ENCODE data around the gene EVC.
"Not testable (repeated sequence)": the region's sequence is repeated elsewhere in the genome, so short reads cannot be mapped to it uniquely, and the experiment has no call there.

The EVC gene

DNA sequence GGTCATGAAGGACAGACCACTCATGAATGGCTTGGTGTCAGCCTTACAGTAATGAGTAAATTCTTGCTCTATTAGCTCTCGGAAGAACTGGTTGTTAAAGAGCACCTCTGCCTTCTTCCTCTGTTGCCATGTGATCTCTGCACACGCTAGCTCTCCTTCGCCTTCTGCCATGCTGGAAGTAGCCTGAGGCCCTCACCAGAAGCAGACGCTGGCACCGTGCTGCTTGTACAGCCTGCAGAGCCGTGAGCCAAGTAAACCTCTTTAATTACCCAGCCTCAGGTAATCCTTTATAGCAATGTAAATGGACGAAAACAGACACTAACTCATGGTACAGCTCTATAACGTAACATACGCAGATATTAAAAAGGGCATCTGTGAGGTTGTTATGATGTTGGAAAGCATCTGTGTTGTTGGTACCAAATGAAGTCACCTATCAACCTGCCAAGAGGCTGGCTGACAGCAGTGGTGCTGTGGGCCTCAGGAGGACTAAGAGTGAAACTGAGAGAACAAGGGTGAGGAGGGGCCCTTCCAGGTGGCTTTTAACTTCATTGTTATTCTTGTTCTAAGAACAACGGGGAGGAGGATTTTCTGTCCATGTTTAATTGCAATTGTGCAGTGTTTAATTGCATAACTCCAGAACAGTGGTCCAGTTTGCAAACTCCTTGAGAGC lies 112.7 kb downstream of the EVC start:
- H3K4me1 Mint-ChIP-seq = no peaks in the 10 kb centered on the region
- DNase-seq (ENCODE audit: low spot score in 2 of 2) (no peak), ATAC-seq (ENCODE audit: low read depth) (no peak)
- H3K9me3 Mint-ChIP-seq = no peaks in the 10 kb centered on the region
- H3K4me3 Mint-ChIP-seq = no peak overlapping the region
- no peaks in the 10 kb centered on the region for H3K36me3 Mint-ChIP-seq
- no peak overlapping the region for H3K27ac Mint-ChIP-seq
- peaks cover 2% of the 10 kb centered on the region for H3K27me3 Mint-ChIP-seq

GRCh38 chr4:5824227-5824626 lies 113.2 kb downstream of the EVC start:
- no peaks in the 10 kb centered on the region for H3K9me3 Mint-ChIP-seq
- H3K27me3 Mint-ChIP-seq = peaks cover 2% of the 10 kb centered on the region
- no peak overlapping the region for H3K4me3 Mint-ChIP-seq
- no peak for ATAC-seq (ENCODE audit: low read depth)
- no peaks in the 10 kb centered on the region for H3K4me1 Mint-ChIP-seq
- H3K36me3 Mint-ChIP-seq = no peaks in the 10 kb centered on the region
- DNase-seq (ENCODE audit: low spot score in 2 of 2) = no peak
- no peak overlapping the region for H3K27ac Mint-ChIP-seq

GRCh38 chr4:5824635-5825034 lies 113.6 kb downstream of the EVC start:
- Mint-ChIP-seq H3K4me3 (no peak overlapping the region), H3K27me3 (peaks cover 2% of the 10 kb centered on the region), H3K36me3 (no peaks in the 10 kb centered on the region), H3K4me1 (no peaks in the 10 kb centered on the region), H3K27ac (no peak overlapping the region), H3K9me3 (no peaks in the 10 kb centered on the region)
- DNase-seq (ENCODE audit: low spot score in 2 of 2) (no peak), ATAC-seq (ENCODE audit: low read depth) (no peak)

DNA sequence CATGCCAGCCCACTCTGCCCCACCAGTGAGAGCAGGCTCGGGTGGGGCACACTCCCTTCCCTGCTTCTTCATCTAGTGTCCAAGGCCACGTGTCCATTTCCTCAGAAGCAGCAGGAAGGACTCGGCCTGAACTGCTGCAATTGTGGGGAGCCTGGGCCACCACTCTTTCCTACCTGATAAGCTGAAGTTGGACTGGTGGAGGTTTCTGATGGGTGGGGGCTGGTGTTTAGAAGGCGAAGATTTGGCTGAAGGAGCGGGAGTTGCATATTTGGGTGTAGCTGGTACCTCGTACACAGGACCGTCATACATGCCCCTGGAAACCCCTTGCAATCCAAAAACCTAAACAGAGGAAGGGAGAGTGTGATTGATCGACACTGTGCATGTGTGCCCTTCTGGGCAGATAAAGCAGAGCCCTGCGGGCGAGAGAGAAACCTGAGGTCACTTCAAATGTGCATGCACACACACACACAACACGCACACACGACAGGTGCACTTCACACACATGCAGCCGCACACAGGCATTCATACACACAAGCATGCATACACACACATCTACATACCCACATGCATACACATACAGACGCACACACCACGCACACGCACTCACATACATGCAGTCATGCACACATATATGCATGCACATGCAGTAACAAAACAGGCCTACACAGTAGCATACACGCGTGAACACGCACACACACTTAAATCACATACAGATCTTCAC lies 114.5 kb downstream of the EVC start:
- no peak for ATAC-seq (ENCODE audit: low read depth)
- Mint-ChIP-seq H3K9me3 (no peaks in the 10 kb centered on the region), H3K4me1 (no peaks in the 10 kb centered on the region), H3K27ac (no peak overlapping the region), H3K27me3 (peaks cover 2% of the 10 kb centered on the region), H3K4me3 (no peak overlapping the region), H3K36me3 (no peaks in the 10 kb centered on the region)
- DNase-seq (ENCODE audit: low spot score in 2 of 2) = no peak

DNA sequence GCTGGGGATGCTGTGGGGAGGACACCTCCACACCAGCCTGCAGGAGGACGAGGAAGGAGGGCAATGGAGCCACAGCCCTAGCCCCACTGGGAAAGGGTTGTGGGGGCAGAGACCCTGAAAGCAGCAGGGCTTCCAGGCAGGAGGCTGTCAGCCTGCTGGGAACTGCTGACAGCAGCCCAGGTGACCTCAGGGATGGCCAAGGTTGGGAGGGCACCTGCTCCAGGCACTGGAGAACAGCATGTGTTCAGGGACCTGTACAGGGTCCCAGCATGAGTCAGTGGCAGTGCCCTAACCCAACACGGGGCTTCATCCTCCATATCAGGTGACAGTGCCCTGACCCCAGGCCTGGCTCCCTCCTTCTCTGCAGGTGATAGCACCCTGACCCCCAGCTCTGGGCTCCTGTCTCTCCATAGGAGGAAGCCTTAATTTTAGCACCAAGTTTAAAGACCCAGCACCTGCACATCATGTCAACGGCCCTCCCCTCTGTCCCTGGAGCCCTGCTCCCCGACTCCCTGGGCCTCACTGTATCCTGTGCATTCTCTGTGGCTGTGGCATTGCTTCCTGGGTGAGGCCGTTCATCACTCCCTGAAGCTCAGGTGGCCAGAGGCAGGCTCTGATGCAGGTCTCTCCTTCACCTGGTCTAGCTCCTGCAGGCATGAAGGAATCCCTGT lies 115.6 kb downstream of the EVC start:
- DNase-seq (ENCODE audit: low spot score in 2 of 2) = no peak
- Mint-ChIP-seq H3K4me3 (no peak overlapping the region), H3K36me3 (no peaks in the 10 kb centered on the region), H3K27ac (no peak overlapping the region), H3K27me3 (peaks cover 2% of the 10 kb centered on the region), H3K4me1 (no peaks in the 10 kb centered on the region), H3K9me3 (no peaks in the 10 kb centered on the region)
- no peak for ATAC-seq (ENCODE audit: low read depth)

- Mint-ChIP-seq H3K4me1 (no peaks in the 10 kb centered on the region), H3K9me3 (peaks cover 2% of the 10 kb centered on the region), H3K4me3 (no peak overlapping the region), H3K27me3 (peaks cover 2% of the 10 kb centered on the region), H3K27ac (no peak overlapping the region), H3K36me3 (no peaks in the 10 kb centered on the region)
- no peak for DNase-seq (ENCODE audit: low spot score in 2 of 2)
- no peak for ATAC-seq (ENCODE audit: low read depth)
Observed at GRCh38 chr4:5827108-5828004, 116.4 kb downstream of the EVC start.

DNA sequence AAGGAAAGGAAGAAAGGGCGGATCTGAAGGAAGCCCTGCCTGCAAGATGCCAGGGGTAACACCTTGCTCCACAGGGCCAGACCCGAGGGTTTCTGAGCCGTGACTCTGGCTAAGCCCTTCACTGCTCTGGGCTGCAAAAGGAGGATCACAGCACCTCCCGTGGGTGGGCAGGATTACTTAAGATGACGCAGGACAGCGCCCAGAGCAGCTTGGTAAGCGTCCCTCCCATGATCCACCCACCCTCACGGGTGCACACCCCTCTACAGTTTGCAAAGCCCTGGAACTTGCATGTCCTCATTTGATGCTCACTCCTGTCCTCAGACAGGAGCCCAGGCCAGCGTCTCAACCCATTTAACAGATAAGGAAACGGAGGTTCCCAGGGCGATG lies 117.0 kb downstream of the EVC start:
- no peak overlapping the region for H3K4me3 Mint-ChIP-seq

DNA sequence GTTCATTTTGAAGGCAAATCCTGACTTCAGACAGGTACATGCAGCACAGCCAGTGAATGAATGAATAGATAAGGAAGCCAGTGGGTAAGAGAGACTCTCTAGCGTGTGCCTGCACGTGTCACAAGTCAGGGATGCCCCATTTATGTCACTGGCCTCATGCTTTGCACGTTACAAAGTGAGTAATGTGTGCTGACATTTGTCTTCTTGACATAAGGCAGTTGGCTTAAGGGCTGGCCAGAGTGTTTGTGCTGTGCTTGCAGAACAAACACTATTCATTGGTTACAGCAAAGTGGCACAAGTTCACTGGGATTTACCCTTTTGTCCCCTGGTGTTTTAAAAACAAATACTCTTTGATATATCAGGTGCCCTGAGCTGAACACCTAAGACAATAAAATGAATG lies 125.9 kb downstream of the EVC start:
- H3K27me3 Mint-ChIP-seq = peaks cover 4% of the 10 kb centered on the region
- DNase-seq (ENCODE audit: low spot score in 2 of 2) (no peak), ATAC-seq (ENCODE audit: low read depth) (no peak)
- H3K4me3 Mint-ChIP-seq = no peak overlapping the region
- no peaks in the 10 kb centered on the region for H3K4me1 Mint-ChIP-seq
- H3K36me3 Mint-ChIP-seq = no peaks in the 10 kb centered on the region
- H3K27ac Mint-ChIP-seq = no peak overlapping the region
- H3K9me3 Mint-ChIP-seq = peaks cover 3% of the 10 kb centered on the region

More for the DNA sequence above, 117.0 kb downstream of the EVC start:
- no peak overlapping the region for H3K27ac Mint-ChIP-seq
- H3K36me3 Mint-ChIP-seq = no peaks in the 10 kb centered on the region
- peaks cover 2% of the 10 kb centered on the region for H3K27me3 Mint-ChIP-seq
- H3K9me3 Mint-ChIP-seq = peaks cover 4% of the 10 kb centered on the region
- DNase-seq (ENCODE audit: low spot score in 2 of 2) (no peak), ATAC-seq (ENCODE audit: low read depth) (no peak)
- no peaks in the 10 kb centered on the region for H3K4me1 Mint-ChIP-seq

DNA sequence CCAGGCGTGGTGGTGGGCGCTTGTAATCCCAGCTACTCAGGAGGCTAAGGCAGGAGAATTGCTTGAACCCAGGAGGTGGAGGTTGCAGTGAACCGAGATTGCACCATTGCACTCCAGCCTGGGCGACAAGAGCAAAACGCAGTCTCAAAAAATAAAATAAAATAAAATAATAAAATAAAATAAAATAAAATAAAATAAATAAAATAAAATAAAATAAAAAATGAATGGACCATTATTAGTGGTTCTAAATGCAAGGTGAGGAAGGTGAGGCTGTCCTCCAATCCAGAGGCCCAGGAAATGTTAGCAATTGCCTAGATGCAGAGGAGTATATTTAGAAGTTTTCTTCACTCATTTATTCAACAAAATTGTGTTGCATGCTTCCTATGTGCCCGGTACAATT lies 126.5 kb downstream of the EVC start:
- H3K9me3 Mint-ChIP-seq; H3K27ac Mint-ChIP-seq; H3K36me3 Mint-ChIP-seq; H3K4me1 Mint-ChIP-seq; ATAC-seq (ENCODE audit: low read depth); H3K4me3 Mint-ChIP-seq; H3K27me3 Mint-ChIP-seq; DNase-seq (ENCODE audit: low spot score in 2 of 2): not testable (repeated sequence)

DNA sequence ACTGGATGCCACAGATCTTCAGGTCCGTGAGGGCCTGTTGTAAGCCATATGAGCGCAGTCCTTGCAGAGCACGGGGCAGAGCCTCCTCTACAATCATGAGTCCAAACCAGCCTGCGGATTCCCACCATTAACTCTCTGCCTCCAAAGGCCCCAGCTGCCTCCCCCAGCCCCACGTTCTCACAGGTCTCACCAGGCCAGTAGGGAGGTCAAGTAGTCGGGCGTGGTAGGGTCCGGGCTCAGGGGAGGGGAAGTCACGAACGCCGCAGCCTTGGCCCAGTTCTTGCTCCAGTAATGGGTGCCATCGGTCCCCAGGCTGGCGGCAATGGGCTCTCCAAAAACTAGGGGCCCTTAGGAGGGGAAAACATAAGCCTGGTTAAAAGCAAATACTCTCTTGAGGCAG lies 128.3 kb downstream of the EVC start:
- Mint-ChIP-seq H3K36me3 (no peaks in the 10 kb centered on the region), H3K4me1 (no peaks in the 10 kb centered on the region), H3K27ac (no peak overlapping the region), H3K4me3 (no peak overlapping the region), H3K27me3 (peaks cover 6% of the 10 kb centered on the region), H3K9me3 (peaks cover 3% of the 10 kb centered on the region)
- DNase-seq (ENCODE audit: low spot score in 2 of 2) = no peak
- ATAC-seq (ENCODE audit: low read depth) = no peak

GRCh38 chr4:5839751-5840674 lies 129.0 kb downstream of the EVC start:
- H3K27me3 Mint-ChIP-seq = peaks cover 6% of the 10 kb centered on the region

GRCh38 chr4:5842456-5842855 lies 131.5 kb downstream of the EVC start:
- DNase-seq (ENCODE audit: low spot score in 2 of 2) = no peak

More at GRCh38 chr4:5839751-5840674, 129.0 kb downstream of the EVC start:
- Mint-ChIP-seq H3K36me3 (no peaks in the 10 kb centered on the region), H3K9me3 (peaks cover 3% of the 10 kb centered on the region), H3K4me3 (no peak overlapping the region), H3K27ac (no peak overlapping the region), H3K4me1 (no peaks in the 10 kb centered on the region)
- ATAC-seq (ENCODE audit: low read depth) (no peak), DNase-seq (ENCODE audit: low spot score in 2 of 2) (no peak)

More at GRCh38 chr4:5842456-5842855, 131.5 kb downstream of the EVC start:
- Mint-ChIP-seq H3K27me3 (peaks cover 5% of the 10 kb centered on the region), H3K4me1 (no peaks in the 10 kb centered on the region), H3K4me3 (no peak overlapping the region), H3K9me3 (peaks cover 2% of the 10 kb centered on the region), H3K36me3 (no peaks in the 10 kb centered on the region), H3K27ac (no peak overlapping the region)
- no peak for ATAC-seq (ENCODE audit: low read depth)
